ENCODE results near the gene BTG1.
"Not testable (repeated sequence)": the region's sequence is repeated elsewhere in the genome, so short reads cannot be mapped to it uniquely, and the experiment has no call there.

- TF ChIP-seq POLR2A (IDR thresholded peaks at IDR 0.05); CTCF (IDR thresholded peaks at IDR 0.05); POLR2AphosphoS5 (IDR thresholded peaks at IDR 0.05); EP300 (IDR thresholded peaks at IDR 0.05; ENCODE audit: low read depth): not testable (repeated sequence)
Observed at GRCh38 chr12:92135541-92135940, 10.1 kb downstream of the BTG1 start.

All from transverse colon (tissue), 4 donors.